H1 (cell line): ENCODE data around the gene STIMATE. TPM values are rescaled to one million over a fixed set of nuclear protein-coding genes. Genes with fewer than 3 reads are reported as not detected.

ENCODE experiments used
- CTCF ChIA-PET: fragments of 300-600 bp; sonication (Branson Sonifier 250); formaldehyde crosslinking; loops from one replicate; lab custom pipeline; 2021; ENCODE audit not compliant: partially characterized antibody; lab: Charles Lee
- POLR2A ChIA-PET: fragments of 300-600 bp; sonication (Branson Sonifier 250); formaldehyde crosslinking; loops from one replicate; lab custom pipeline; 2021; ENCODE audit warnings: inconsistent platforms; ENCODE audit not compliant: partially characterized antibody; lab: Charles Lee
- DNase-seq, 2 experiments: peaks; one replicate each; pipeline versions ENCODE4 v3.0.0 to v3.0.0-alpha.2; 2010 to 2022; ENCODE audit warnings: low spot score in 2 of 2, low read depth in 1 of 2, mixed read lengths in 1 of 2
- FAIRE-seq: peaks from 2 replicates; lab custom pipeline; 2011; peaks lifted over from hg19 to GRCh38; lab: Jason Lieb, UNC
- H2AFZ ChIP-seq: 2 replicates; pipeline ENCODE4 v1.8.1; 2012; ENCODE audit warnings: low read length, inconsistent platforms
- H2AK5ac ChIP-seq: 2 replicates; pipeline ENCODE4 v1.6.1; 2013; ENCODE audit warnings: low read depth, low read length
- H2BK120ac ChIP-seq: replicated peaks from 2 replicates; pipeline ENCODE3; 2013; ENCODE audit warnings: low read depth, low read length, inconsistent platforms
- H2BK12ac ChIP-seq: 2 replicates; pipeline ENCODE4 v1.6.1; 2013; ENCODE audit warnings: low read depth, low read length
- H2BK15ac ChIP-seq: 2 replicates; pipeline ENCODE4 v1.6.1; 2013; ENCODE audit warnings: low read length
- H2BK20ac ChIP-seq: 2 replicates; pipeline ENCODE4 v1.6.1; 2013; ENCODE audit warnings: low read length
- H2BK5ac ChIP-seq: 2 replicates; pipeline ENCODE4 v1.6.1; 2013; ENCODE audit warnings: low read depth, low read length
- H3K14ac ChIP-seq: 2 replicates; pipeline ENCODE4 v1.6.1; 2013; ENCODE audit warnings: inconsistent platforms; ENCODE audit not compliant: insufficient read length
- H3K18ac ChIP-seq: 2 replicates; pipeline ENCODE4 v1.6.1; 2013; ENCODE audit warnings: low read length; ENCODE audit errors: extremely low read depth
- H3K23ac ChIP-seq: 2 replicates; pipeline ENCODE4 v1.6.1; 2013; ENCODE audit warnings: inconsistent platforms; ENCODE audit not compliant: insufficient read length
- H3K23me2 ChIP-seq: 2 replicates; pipeline ENCODE4 v1.6.1; 2013; ENCODE audit warnings: low read depth, low read length
- H3K27ac ChIP-seq: 2 replicates; pipeline ENCODE4 v1.6.1; 2011; ENCODE audit warnings: low read depth, low read length, inconsistent platforms
- H3K27me3 ChIP-seq, 4 experiments: replicated peaks in 1 of 4; 1 replicate in 1 of 4; 2 replicates in 3 of 4; pipeline versions ENCODE4 v1.6.1 to v1.8.1; 2011 to 2013; ENCODE audit warnings: low read length in 3 of 4, mild to moderate bottlenecking in 3 of 4, inconsistent platforms in 2 of 4, mixed read lengths in 2 of 4, moderate library complexity in 1 of 4; ENCODE audit not compliant: control insufficient read depth in 3 of 4, insufficient read depth in 3 of 4; ENCODE audit errors: extremely low read depth in 1 of 4
- H3K36me3 ChIP-seq, 4 experiments: 2 replicates each; pipeline versions ENCODE4 v1.6.1 to v1.8.1; 2011 to 2013; ENCODE audit warnings: mild to moderate bottlenecking in 4 of 4, low read length in 3 of 4, moderate library complexity in 2 of 4, control low read depth in 1 of 4, inconsistent platforms in 1 of 4; ENCODE audit not compliant: insufficient read depth in 4 of 4, control insufficient read depth in 2 of 4
- H3K4ac ChIP-seq: replicated peaks from 2 replicates; pipeline ENCODE3; 2013; ENCODE audit warnings: low read length, low read depth, mixed read lengths, inconsistent platforms; ENCODE audit not compliant: insufficient read length
- H3K4me1 ChIP-seq, 4 experiments: replicated peaks in 1 of 4; 1 replicate in 1 of 4; 2 replicates in 3 of 4; pipeline versions ENCODE4 v1.6.1 to v1.8.1; 2011 to 2013; ENCODE audit warnings: low read length in 3 of 4, inconsistent platforms in 2 of 4, mixed read lengths in 1 of 4; ENCODE audit not compliant: insufficient read depth in 4 of 4, control insufficient read depth in 3 of 4
- H3K4me2 ChIP-seq, 2 experiments: 2 replicates each; pipeline versions ENCODE4 v1.6.1 to v1.8.1; 2011 to 2013; ENCODE audit warnings: low read depth in 2 of 2, low read length in 2 of 2, control low read depth in 1 of 2, inconsistent platforms in 1 of 2, mild to moderate bottlenecking in 1 of 2; ENCODE audit not compliant: insufficient read depth in 1 of 2
- H3K4me3 ChIP-seq, 4 experiments: fragments of 200-600, 300-600 bp in 1 of 4; sonication (generic), shearing (Covaris generic), sonication (Bioruptor Twin) in 1 of 4; 2 replicates each; pipeline versions ENCODE4 v1.5.1 to v1.8.1; 2011 to 2016; ENCODE audit warnings: low read length in 4 of 4, low read depth in 3 of 4, control low read depth in 2 of 4, inconsistent platforms in 2 of 4, mild to moderate bottlenecking in 2 of 4, mixed read lengths in 1 of 4, moderate library complexity in 1 of 4; ENCODE audit not compliant: insufficient read depth in 2 of 4; ENCODE audit errors: extremely low read depth in 1 of 4
- H3K56ac ChIP-seq: replicated peaks from 2 replicates; pipeline ENCODE3; 2013; ENCODE audit warnings: low read depth, mild to moderate bottlenecking, mixed read lengths, low read length, inconsistent platforms; ENCODE audit not compliant: insufficient read length
- H3K79me1 ChIP-seq: 2 replicates; pipeline ENCODE4 v1.6.1; 2013; ENCODE audit warnings: low read depth, low read length, control low read depth
- H3K79me2 ChIP-seq, 2 experiments: 2 replicates each; pipeline versions ENCODE4 v1.6.1 to v1.8.1; 2012 to 2013; ENCODE audit warnings: low read length in 2 of 2, mild to moderate bottlenecking in 2 of 2, inconsistent platforms in 1 of 2; ENCODE audit not compliant: insufficient read depth in 2 of 2, control insufficient read depth in 1 of 2
- H3K9ac ChIP-seq, 4 experiments: replicated peaks in 1 of 4; 1 replicate in 1 of 4; 2 replicates in 3 of 4; pipeline versions ENCODE4 v1.6.1 to v1.8.1; 2011 to 2013; ENCODE audit warnings: low read depth in 3 of 4, low read length in 3 of 4, control low read depth in 2 of 4, mild to moderate bottlenecking in 2 of 4, moderate library complexity in 2 of 4, inconsistent platforms in 1 of 4; ENCODE audit errors: extremely low read depth in 1 of 4
- H3K9me3 ChIP-seq, 2 experiments: 2 replicates each; pipeline versions ENCODE4 v1.6.1 to v1.8.1; 2012 to 2013; ENCODE audit warnings: mild to moderate bottlenecking in 2 of 2, moderate library complexity in 2 of 2, control low read depth in 1 of 2, inconsistent platforms in 1 of 2, low read depth in 1 of 2, low read length in 1 of 2, mixed read lengths in 1 of 2; ENCODE audit not compliant: insufficient read depth in 2 of 2
- H4K20me1 ChIP-seq, 2 experiments: replicated peaks in 1 of 2; 2 replicates each; pipeline versions ENCODE3 to v1.8.1; 2011 to 2013; ENCODE audit warnings: inconsistent platforms in 2 of 2, low read length in 2 of 2, mild to moderate bottlenecking in 1 of 2; ENCODE audit not compliant: insufficient read depth in 2 of 2, control insufficient read depth in 1 of 2
- H4K5ac ChIP-seq: 2 replicates; pipeline ENCODE4 v1.6.1; 2013; ENCODE audit warnings: low read length, low read depth, mixed read lengths, inconsistent platforms; ENCODE audit not compliant: insufficient read length
- H4K8ac ChIP-seq: 2 replicates; pipeline ENCODE4 v1.8.0; 2013; ENCODE audit warnings: mild to moderate bottlenecking, moderate library complexity, low read length, inconsistent platforms; ENCODE audit not compliant: insufficient read depth; ENCODE audit errors: extremely low read depth
- H4K91ac ChIP-seq: replicated peaks from 2 replicates; pipeline ENCODE3; 2013; ENCODE audit warnings: low read length, mixed read lengths, inconsistent platforms; ENCODE audit not compliant: insufficient read length
- BACH1 ChIP-seq: IDR thresholded peaks from 2 replicates; pipeline ENCODE4 v1.6.1; 2012; ENCODE audit warnings: low read length, improper control_type of control experiment
- BCL11A ChIP-seq, 2 experiments: IDR thresholded peaks; one replicate each; pipeline ENCODE4 v1.6.1; 2011; ENCODE audit warnings: low read depth in 2 of 2, low read length in 2 of 2, mild to moderate bottlenecking in 2 of 2
- POLR2A ChIP-seq, 2 experiments: IDR thresholded peaks; 1 replicate in 1 of 2; 2 replicates in 1 of 2; pipeline ENCODE4 v1.6.1; 2011; ENCODE audit warnings: low read depth in 2 of 2, low read length in 2 of 2, mild to moderate bottlenecking in 2 of 2; ENCODE audit errors: control extremely low read depth in 1 of 2
- WGBS, 2 experiments: shearing (Covaris generic) in 1 of 2; methylation state at CpG; one replicate each; pipeline versions ENCODE4 v1.1.6 to v1.1.7; 2013 to 2015; ENCODE audit warnings: low lambda C conversion rate in 2 of 2, mixed read lengths in 2 of 2, inconsistent platforms in 1 of 2, low coverage in 1 of 2, missing lambda C conversion rate in 1 of 2; ENCODE audit not compliant: insufficient replicate concordance in 2 of 2, insufficient coverage in 1 of 2, insufficient read length in 1 of 2; ENCODE audit errors: extremely low coverage in 1 of 2, missing lambda C conversion rate in 1 of 2; 5-methylcytosine and 5-hydroxymethylcytosine counted together
- polyA plus RNA-seq, 7 experiments: library from polyadenylated mRNA; depleted of rRNA in 3 of 7; stranded (reverse) in 5 of 7; unstranded in 2 of 7; fragments of >200 nt in 5 of 7; fragments of 200-250 nt in 2 of 7; gene quantifications; 1 replicate in 5 of 7; 2 replicates in 1 of 7; 4 replicates in 1 of 7; pipeline versions ENCODE4 v1.2.1 to v1.2.3, GENCODE V29; 2011 to 2013; ENCODE audit warnings: missing spikeins in 2 of 7, mixed read lengths in 2 of 7
- total RNA-seq: library from RNA; stranded (reverse); fragmentation: NEBNext Ultra II Directional; extraction: Animal tissue kit (Norgen Biotek cat#: 25700); gene quantifications from 2 replicates; pipeline ENCODE4 v1.2.1, GENCODE V29; 2021
- TF ChIP-seq, protein P1 (sequence below), 3 experiments: IDR thresholded peaks; 1 replicate in 2 of 3; 2 replicates in 1 of 3; pipeline versions ENCODE4 v1.5.1 to v1.6.1; 2011; ENCODE audit warnings: low read length in 3 of 3, mild to moderate bottlenecking in 3 of 3, inconsistent platforms in 2 of 3, low read depth in 1 of 3, moderate library complexity in 1 of 3; ENCODE audit not compliant: insufficient read depth in 1 of 3; ENCODE audit errors: control extremely low read depth in 1 of 3

STIMATE gene
- total and polyA plus RNA-seq, 2 of the 8 experiments (the other 6 are each of a cell fraction or from before 2014, with no cell fraction given), result 17.5 to 22.1 TPM

DNA sequence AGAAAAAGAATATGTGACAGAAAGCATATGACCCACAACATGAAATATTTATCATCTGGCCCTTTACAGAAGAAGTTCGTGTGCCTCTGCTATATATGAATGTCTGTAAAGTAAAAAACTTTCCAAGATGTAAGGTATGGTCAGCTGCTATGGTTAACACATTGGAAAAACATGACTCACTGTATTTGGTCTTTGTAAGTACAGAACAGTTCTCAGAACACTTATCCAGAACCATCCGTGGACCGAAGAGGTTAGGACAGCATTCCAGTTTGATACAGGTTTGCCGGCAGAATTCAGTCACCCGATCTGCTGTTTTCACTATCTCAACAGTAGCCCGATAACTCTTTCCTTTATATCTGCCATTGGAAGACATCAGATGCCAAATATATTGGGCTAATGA is 13.5 kb upstream of the STIMATE start:
- Histone ChIP-seq H2BK120ac (no peak overlapping the region), H2BK12ac (no peak overlapping the region), H3K27me3 (no peaks in the 10 kb centered on the region), H2AK5ac (no peak overlapping the region), H2BK20ac (no peak overlapping the region), H3K9me3 (no peaks in the 10 kb centered on the region), H3K23ac (no peak overlapping the region), H3K36me3 (peaks cover 0 to 6% (median 2%) of the 10 kb centered on the region in 4 experiments; a peak in 4 of 8 replicates), H3K4me3 (no peak overlapping the region), H3K23me2 (no peaks in the 10 kb centered on the region), H3K79me1 (no peaks in the 10 kb centered on the region), H4K5ac (no peak overlapping the region), H4K20me1 (peaks cover 0 to 3% of the 10 kb centered on the region in 2 experiments), H4K8ac (no peak overlapping the region), H2AFZ (no peak overlapping the region), H4K91ac (no peak overlapping the region), H3K9ac (no peak overlapping the region), H3K4me1 (no peaks in the 10 kb centered on the region), H3K4me2 (no peak overlapping the region), H3K18ac (no peak overlapping the region), H2BK5ac (no peak overlapping the region), H3K56ac (no peak overlapping the region), H3K79me2 (no peaks in the 10 kb centered on the region), H3K4ac (no peak overlapping the region), H3K27ac (no peak overlapping the region), H3K14ac (no peak overlapping the region), H2BK15ac (no peak overlapping the region)
- FAIRE-seq (no peak), DNase-seq (no peak)
- TF ChIP-seq, protein P1, sequence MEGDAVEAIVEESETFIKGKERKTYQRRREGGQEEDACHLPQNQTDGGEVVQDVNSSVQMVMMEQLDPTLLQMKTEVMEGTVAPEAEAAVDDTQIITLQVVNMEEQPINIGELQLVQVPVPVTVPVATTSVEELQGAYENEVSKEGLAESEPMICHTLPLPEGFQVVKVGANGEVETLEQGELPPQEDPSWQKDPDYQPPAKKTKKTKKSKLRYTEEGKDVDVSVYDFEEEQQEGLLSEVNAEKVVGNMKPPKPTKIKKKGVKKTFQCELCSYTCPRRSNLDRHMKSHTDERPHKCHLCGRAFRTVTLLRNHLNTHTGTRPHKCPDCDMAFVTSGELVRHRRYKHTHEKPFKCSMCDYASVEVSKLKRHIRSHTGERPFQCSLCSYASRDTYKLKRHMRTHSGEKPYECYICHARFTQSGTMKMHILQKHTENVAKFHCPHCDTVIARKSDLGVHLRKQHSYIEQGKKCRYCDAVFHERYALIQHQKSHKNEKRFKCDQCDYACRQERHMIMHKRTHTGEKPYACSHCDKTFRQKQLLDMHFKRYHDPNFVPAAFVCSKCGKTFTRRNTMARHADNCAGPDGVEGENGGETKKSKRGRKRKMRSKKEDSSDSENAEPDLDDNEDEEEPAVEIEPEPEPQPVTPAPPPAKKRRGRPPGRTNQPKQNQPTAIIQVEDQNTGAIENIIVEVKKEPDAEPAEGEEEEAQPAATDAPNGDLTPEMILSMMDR (IDR thresholded peaks at IDR 0.05; ENCODE audit: control extremely low read depth in 1 of 3, insufficient read depth in 1 of 3, low read depth in 1 of 3, low read length in 3 of 3), result no peak
- TF ChIP-seq BCL11A (IDR thresholded peaks at IDR 0.05; ENCODE audit: low read depth in 2 of 2, low read length in 2 of 2), result no peak
- no peak for TF ChIP-seq POLR2A (IDR thresholded peaks at IDR 0.05; ENCODE audit: control extremely low read depth in 1 of 2, low read depth in 2 of 2, low read length in 2 of 2)
- no peak for TF ChIP-seq BACH1
- ChIA-PET CTCF (interaction anchor here (0.9 to 2.9 kb wide), 3 partner anchors 13 to 60 kb away, joined by 3 to 8 read pairs (median 5); no protein-coding TSS in a partner anchor), POLR2A (interaction anchor here (1.2 kb wide), 1 partner anchor 25 kb away, joined by 3 read pairs; no protein-coding TSS in a partner anchor)
- 90% methylated on average over 6 of the region's 6 CpGs; no CpG with 5 or more reads in 1 of the 2 experiments for WGBS, 2 experiments
